Activated T-helper 2 cell treated with anti-CD3 and anti-CD28 coated beads, Interferon-gamma antibody, Interleukin-2, Interleukin-4, amounts not matched to agents 10 μg/mL and 5 μg/mL and 100 μg/mL, durations not matched to agents 14 hours and 24 hours and 36 hours (primary cell): ENCODE measurements around the gene CCDC200. TPM values are rescaled to one million over a fixed set of nuclear protein-coding genes. Genes with fewer than 3 reads are reported as not detected.

Experiments used
- total RNA-seq: library from RNA; stranded (reverse); gene quantifications from 2 replicates; pipeline ENCODE4 v1.2.3, GENCODE V29; 2022

The CCDC200 gene
- total RNA-seq, 1 donor from 2014 or later: not detected

Other genes with a start within 250 kb of the CCDC200 start
- gene PTGES3L, start 248.5 kb downstream of the CCDC200 start, total RNA-seq: 1.9 and 2.1 TPM in 2 replicates
- 18.7 and 19.9 TPM in 2 replicates for gene RUNDC1, start 248.1 kb downstream of the CCDC200 start, total RNA-seq
- 1,137 and 1,172 TPM in 2 replicates for gene RPL27, start 230.2 kb downstream of the CCDC200 start, total RNA-seq
- gene IFI35, start 221.8 kb downstream of the CCDC200 start, total RNA-seq: 49.1 and 51.2 TPM in 2 replicates
- 18.6 and 21.7 TPM in 2 replicates for gene VAT1, start 206.2 kb downstream of the CCDC200 start, total RNA-seq
- 0.05 TPM in 1 of 2 replicates, not detected in the other for gene RND2, start 203.4 kb downstream of the CCDC200 start, total RNA-seq
- gene BRCA1, start 103.3 kb downstream of the CCDC200 start, total RNA-seq: 66.4 and 68.3 TPM in 2 replicates
- 49.1 and 50.8 TPM in 2 replicates for gene NBR1, start 57.4 kb downstream of the CCDC200 start, total RNA-seq
- 18.5 and 22.0 TPM in 2 replicates for gene TMEM106A, start 16.7 kb downstream of the CCDC200 start, total RNA-seq
- 5,483 and 5,636 TPM in 2 replicates for gene RNU2-1, start 5.4 kb upstream of the CCDC200 start, total RNA-seq
- 4.0 and 4.9 TPM in 2 replicates for gene ARL4D, start 170.4 kb upstream of the CCDC200 start, total RNA-seq